GM21825 (cell line): ENCODE data around the gene ZNF77.
"Not testable (repeated sequence)": the region's sequence is repeated elsewhere in the genome, so short reads cannot be mapped to it uniquely, and the experiment has no call there.

Source experiments
- ATAC-seq: cut with Tn5 transposase; IDR thresholded peaks from one replicate; pipeline ENCODE4 v1.9.1; 2021; ENCODE audit warnings: mild to moderate bottlenecking, moderate library complexity; ENCODE audit not compliant: unreplicated experiment

The ZNF77 gene

GRCh38 chr19:2944775-2945574 is at the start of gene ZNF77:
ZNF77 (minus strand) TSS chr19:2944971; CDS start chr19:2944840, 131 bp downstream.
- peak; percentile 83 for ATAC-seq

GRCh38 chr19:2993579-2993978 is 48.8 kb upstream of the ZNF77 start:
- no peak for ATAC-seq

GRCh38 chr19:2992958-2993357 is 48.2 kb upstream of the ZNF77 start:
- ATAC-seq: no peak

- not testable (repeated sequence) for ATAC-seq
Observed at GRCh38 chr19:2992333-2992732, 47.6 kb upstream of the ZNF77 start.

GRCh38 chr19:2989236-2989946 is 44.6 kb upstream of the ZNF77 start:
- no peak for ATAC-seq

- no peak for ATAC-seq
Observed at GRCh38 chr19:2988568-2988967, 43.8 kb upstream of the ZNF77 start.

- no peak for ATAC-seq
Observed at GRCh38 chr19:2987797-2988196, 43.0 kb upstream of the ZNF77 start.

- ATAC-seq: no peak
Observed at GRCh38 chr19:2986951-2987524, 42.3 kb upstream of the ZNF77 start.

GRCh38 chr19:2984215-2984528 is 39.4 kb upstream of the ZNF77 start:
- ATAC-seq: no peak

- no peak for ATAC-seq
Observed at GRCh38 chr19:2983351-2984214, 38.8 kb upstream of the ZNF77 start.

GRCh38 chr19:2982983-2983350 is 38.2 kb upstream of the ZNF77 start:
- ATAC-seq: no peak

- no peak for ATAC-seq
Observed at GRCh38 chr19:2982561-2982960, 37.8 kb upstream of the ZNF77 start.

GRCh38 chr19:2981898-2982297 is 37.1 kb upstream of the ZNF77 start:
- ATAC-seq: no peak

GRCh38 chr19:2978772-2979171 is 34.0 kb upstream of the ZNF77 start:
- ATAC-seq: no peak

GRCh38 chr19:2978166-2978767 is 33.5 kb upstream of the ZNF77 start:
- ATAC-seq: no peak

GRCh38 chr19:2977746-2978138 is 33.0 kb upstream of the ZNF77 start:
- peak; percentile 11 for ATAC-seq

- ATAC-seq: peak; percentile 90
Observed at GRCh38 chr19:2977001-2977745, 32.4 kb upstream of the ZNF77 start, which contains the start of gene TLE6. TLE6 (plus strand) TSS chr19:2977564; CDS start chr19:2978234, 670 bp downstream.

- no peak for ATAC-seq
Observed at GRCh38 chr19:2976609-2977000, 31.8 kb upstream of the ZNF77 start.

GRCh38 chr19:2974342-2975041 is 29.7 kb upstream of the ZNF77 start:
- ATAC-seq: no peak
